IPS-18a (cell line): ENCODE results near the gene N4BP2L2.

Source experiments
- H3K27ac ChIP-seq: one replicate; pipeline ENCODE4 v1.5.1; 2013; ENCODE audit warnings: low read length
- H3K27me3 ChIP-seq: one replicate; pipeline ENCODE4 v1.6.1; 2013; ENCODE audit warnings: mild to moderate bottlenecking, low read length; ENCODE audit not compliant: control insufficient read depth, insufficient read depth
- H3K36me3 ChIP-seq: one replicate; pipeline ENCODE4 v1.6.1; 2013; ENCODE audit warnings: low read depth, low read length; ENCODE audit not compliant: control insufficient read depth
- H3K4me1 ChIP-seq: one replicate; pipeline ENCODE4 v1.6.1; 2013; ENCODE audit warnings: low read depth, low read length; ENCODE audit not compliant: control insufficient read depth
- H3K4me3 ChIP-seq: one replicate; pipeline ENCODE4 v1.5.1; 2013; ENCODE audit warnings: low read length
- H3K9ac ChIP-seq: one replicate; pipeline ENCODE4 v1.6.1; 2013; ENCODE audit warnings: mild to moderate bottlenecking, low read length, moderate library complexity
- H3K9me3 ChIP-seq: one replicate; pipeline ENCODE4 v1.6.1; 2013; ENCODE audit warnings: low read depth, low read length; ENCODE audit not compliant: control insufficient read depth

N4BP2L2 gene

GRCh38 chr13:32385410-32385809, 153.2 kb downstream of the N4BP2L2 start:
- no peak overlapping the region for H3K27ac ChIP-seq
- H3K4me3 ChIP-seq: no peak overlapping the region
- H3K9me3 ChIP-seq: no peaks in the 10 kb centered on the region
- H3K4me1 ChIP-seq: peaks cover under 1% of the 10 kb centered on the region
- no peak overlapping the region for H3K9ac ChIP-seq
- peaks cover 28% of the 10 kb centered on the region for H3K36me3 ChIP-seq
- no peaks in the 10 kb centered on the region for H3K27me3 ChIP-seq

- Histone ChIP-seq H3K9me3 (no peaks in the 10 kb centered on the region), H3K36me3 (peaks cover 28% of the 10 kb centered on the region), H3K27me3 (no peaks in the 10 kb centered on the region), H3K27ac (no peak overlapping the region), H3K9ac (no peak overlapping the region), H3K4me1 (no peaks in the 10 kb centered on the region), H3K4me3 (no peak overlapping the region)
Observed at GRCh38 chr13:32384702-32385101, 153.9 kb downstream of the N4BP2L2 start.

- Histone ChIP-seq H3K9me3 (no peaks in the 10 kb centered on the region), H3K36me3 (peaks cover 31% of the 10 kb centered on the region), H3K27me3 (no peaks in the 10 kb centered on the region), H3K4me3 (no peak overlapping the region), H3K27ac (no peak overlapping the region), H3K4me1 (no peaks in the 10 kb centered on the region), H3K9ac (no peak overlapping the region)
Observed at GRCh38 chr13:32383836-32384618, 154.6 kb downstream of the N4BP2L2 start.
